HG02763 (cell line): Measurements from ENCODE around the gene FBRSL1.
"Not testable (repeated sequence)": the region's sequence is repeated elsewhere in the genome, so short reads cannot be mapped to it uniquely, and the experiment has no call there.

ENCODE experiments used
- ATAC-seq: cut with Tn5 transposase; IDR thresholded peaks from one replicate; pipeline ENCODE4 v1.9.1; 2021; ENCODE audit warnings: mild to moderate bottlenecking, moderate library complexity; ENCODE audit not compliant: unreplicated experiment

FBRSL1 gene

GRCh38 chr12:132489602-132490266 is at the start of gene FBRSL1:
Gene FBRSL1 (plus strand): TSS chr12:132490151.
- ATAC-seq = peak; percentile 50

- ATAC-seq = not testable (repeated sequence)
These were observed 49.5 kb upstream of the FBRSL1 start for GRCh38 chr12:132440420-132440819.

- no peak for ATAC-seq
These were observed 47.8 kb upstream of the FBRSL1 start for GRCh38 chr12:132441871-132442863.

GRCh38 chr12:132443091-132443490 is 46.9 kb upstream of the FBRSL1 start:
- no peak for ATAC-seq

GRCh38 chr12:132444283-132444682 is 45.7 kb upstream of the FBRSL1 start:
- no peak for ATAC-seq

GRCh38 chr12:132444957-132445883 is 44.7 kb upstream of the FBRSL1 start:
- ATAC-seq = peak; percentile 36

- ATAC-seq = no peak
These were observed 43.9 kb upstream of the FBRSL1 start for GRCh38 chr12:132445884-132446632.

GRCh38 chr12:132446633-132447326 is 43.2 kb upstream of the FBRSL1 start:
- ATAC-seq = no peak

GRCh38 chr12:132447327-132447720 is 42.6 kb upstream of the FBRSL1 start:
- no peak for ATAC-seq

GRCh38 chr12:132447731-132448462 is 42.1 kb upstream of the FBRSL1 start:
- ATAC-seq = no peak

GRCh38 chr12:132448463-132448820 is 41.5 kb upstream of the FBRSL1 start:
- ATAC-seq = no peak

GRCh38 chr12:132449565-132450417 is 40.2 kb upstream of the FBRSL1 start:
- peak; percentile 61 for ATAC-seq

GRCh38 chr12:132450418-132451171 is 39.4 kb upstream of the FBRSL1 start:
- ATAC-seq = no peak

GRCh38 chr12:132451172-132451835 is 38.6 kb upstream of the FBRSL1 start:
- ATAC-seq = no peak

- ATAC-seq = no peak
These were observed 38.1 kb upstream of the FBRSL1 start for GRCh38 chr12:132451836-132452195.

GRCh38 chr12:132452596-132453350 is 37.2 kb upstream of the FBRSL1 start:
- ATAC-seq = no peak
